HL-60/S4 treated with retinoic acid at 250 ng/mL for 4 days and 3 days (cell line): Measurements from ENCODE around the gene PAFAH2.

ENCODE experiments used
- in situ Hi-C: fragments of 300-500 bp; cut with MboI; formaldehyde crosslinking; loops from 2 replicates; pipeline ENCODE4 v1.7.0; 2022; ENCODE audit warnings: low sequenced_read_pairs

Gene PAFAH2

GRCh38 chr1:26031611-26032220 lies 33.9 kb upstream of the PAFAH2 start:
- in situ Hi-C loops: no loop called here

DNA sequence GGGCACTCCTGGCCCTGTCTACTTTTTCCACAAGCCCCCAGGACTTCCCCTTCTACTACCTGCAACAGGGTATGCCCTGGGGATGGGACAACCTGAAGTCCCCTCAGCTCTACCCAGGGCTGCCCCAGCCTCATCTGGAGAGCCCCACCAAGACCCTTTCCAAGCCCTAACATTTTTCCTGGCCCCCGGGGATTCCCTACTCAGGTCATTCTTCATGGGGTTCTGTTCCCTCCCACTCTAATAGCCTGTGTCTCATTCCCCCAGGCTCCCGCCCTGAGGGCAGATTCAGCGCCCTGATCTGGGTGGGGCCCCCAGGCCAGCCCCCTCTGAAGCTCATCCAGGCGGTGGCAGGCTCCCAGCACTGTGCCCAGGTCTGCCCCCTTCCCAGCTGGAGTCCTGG lies 33.3 kb upstream of the PAFAH2 start:
- in situ Hi-C loops: no loop called here

DNA sequence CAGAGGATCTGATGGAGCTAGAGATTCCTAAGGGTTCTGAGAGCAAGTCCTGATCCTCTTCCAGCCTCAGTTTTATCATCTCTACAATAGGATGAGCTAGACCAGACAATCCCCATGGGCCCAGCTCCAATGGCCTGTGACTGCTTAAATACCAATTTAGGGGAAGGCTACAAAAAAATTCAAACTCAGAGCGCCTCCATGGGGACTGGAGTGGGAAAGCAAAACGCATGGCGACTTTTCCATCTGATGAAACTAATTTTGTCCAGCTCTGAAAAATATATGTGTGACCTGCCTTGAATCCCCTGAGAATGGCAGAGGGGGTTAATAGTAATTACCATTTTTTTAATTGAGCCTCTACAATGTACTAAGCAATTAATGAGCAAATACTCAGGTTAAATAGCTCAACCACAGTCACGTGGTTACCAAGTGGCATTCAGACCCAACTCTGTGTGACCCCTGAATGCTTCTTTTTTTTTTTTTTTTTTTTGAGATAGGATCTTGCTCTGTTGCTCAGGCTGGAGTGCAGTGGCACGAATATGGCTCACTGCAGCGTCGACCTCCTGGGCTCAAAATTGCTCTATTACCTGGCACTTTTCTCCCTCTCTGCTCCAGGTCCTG lies 32.1 kb upstream of the PAFAH2 start:
- in situ Hi-C loops: loop anchor here (10.0 kb wide), 1 partner anchor 135 kb away; no protein-coding TSS in a partner anchor

DNA sequence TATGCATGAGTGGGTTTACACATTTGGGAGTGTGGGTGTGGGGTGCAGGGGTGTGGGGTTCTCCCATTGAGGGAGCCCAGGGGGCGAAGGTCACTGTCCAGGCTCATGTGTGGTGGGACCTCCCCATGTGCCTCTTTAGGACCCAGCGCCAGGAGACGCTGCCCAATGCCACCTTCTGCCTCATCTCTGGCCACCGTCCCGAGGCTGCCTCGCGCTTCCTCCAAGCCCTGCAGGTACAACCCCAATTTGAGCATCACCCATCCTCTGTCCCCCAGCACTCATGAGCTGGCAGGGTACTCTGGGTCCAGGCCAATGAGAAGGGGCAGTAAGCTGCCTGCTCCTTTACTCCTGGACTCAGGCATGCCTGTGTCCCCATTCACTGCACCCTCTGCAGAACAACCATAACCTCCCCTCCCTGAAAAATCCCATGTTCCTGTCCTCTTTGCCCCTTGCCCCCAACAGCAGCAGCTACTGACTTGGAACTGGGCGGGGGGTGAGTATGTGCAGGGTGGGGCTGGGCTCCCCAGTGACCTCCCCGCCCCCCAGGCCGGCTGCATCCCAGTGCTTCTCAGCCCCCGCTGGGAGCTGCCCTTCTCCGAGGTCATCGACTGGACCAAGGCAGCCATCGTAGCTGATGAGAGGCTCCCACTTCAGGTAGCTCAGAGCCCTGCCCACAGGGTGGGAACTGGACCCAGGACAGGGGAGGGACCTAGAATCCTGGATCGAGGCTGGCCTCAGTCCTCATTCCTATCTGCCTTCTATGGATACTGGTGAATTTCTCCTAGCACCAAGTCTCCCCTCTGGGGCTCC lies 31.4 kb upstream of the PAFAH2 start:
- in situ Hi-C loops: loop anchor here (10.0 kb wide), 1 partner anchor 134 kb away; no protein-coding TSS in a partner anchor

- in situ Hi-C loops: loop anchor here (10.0 kb wide), 1 partner anchor 134 kb away; no protein-coding TSS in a partner anchor
Observed at GRCh38 chr1:26028490-26028980, 30.7 kb upstream of the PAFAH2 start.

- in situ Hi-C loops: loop anchor here (10.0 kb wide), 1 partner anchor 133 kb away; no protein-coding TSS in a partner anchor
Observed at GRCh38 chr1:26027716-26028489, 30.0 kb upstream of the PAFAH2 start.

DNA sequence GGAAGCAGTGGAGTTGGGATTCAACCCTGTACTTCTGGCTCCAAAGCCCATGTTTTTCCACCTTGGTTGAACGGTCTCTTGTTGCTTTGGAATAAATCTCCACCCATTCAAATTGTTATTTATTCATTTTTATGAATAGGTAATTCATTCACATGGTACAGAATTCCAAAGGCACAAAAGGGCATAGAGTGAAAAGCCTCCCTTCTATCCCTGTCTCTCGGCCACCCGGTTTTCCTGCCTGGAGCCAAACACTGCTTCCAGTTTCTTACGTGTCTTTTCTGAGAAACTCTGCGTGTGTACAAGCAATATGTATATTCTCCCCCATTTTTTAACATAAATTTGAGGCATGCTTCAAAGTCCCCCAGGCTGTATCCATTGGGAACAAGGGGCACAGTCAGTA lies 27.7 kb upstream of the PAFAH2 start:
- in situ Hi-C loops: loop anchor here (10.0 kb wide), 1 partner anchor 131 kb away; no protein-coding TSS in a partner anchor

DNA sequence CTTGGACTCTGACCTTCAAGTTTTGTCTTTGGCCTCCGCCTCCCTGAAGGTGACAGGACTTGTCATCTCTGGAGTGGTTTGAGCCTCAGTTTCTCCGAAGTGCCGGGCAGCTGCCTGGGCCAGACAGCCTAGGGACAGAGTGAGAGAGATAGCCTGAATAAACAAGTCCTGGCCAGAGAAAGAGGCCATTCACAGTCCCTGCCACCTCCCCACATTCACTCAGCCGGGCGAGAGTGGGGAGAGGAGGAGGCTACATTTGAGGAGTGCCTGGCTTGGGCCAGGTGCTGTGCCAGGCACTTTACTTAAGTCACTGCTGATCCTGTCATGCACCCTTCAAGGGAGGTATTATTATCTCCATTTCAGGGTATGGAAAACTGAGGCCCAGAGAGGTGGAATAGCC lies 27.2 kb upstream of the PAFAH2 start:
- in situ Hi-C loops: loop anchor here (10.0 kb wide), 1 partner anchor 130 kb away; no protein-coding TSS in a partner anchor

GRCh38 chr1:26023826-26024225 lies 26.0 kb upstream of the PAFAH2 start:
- in situ Hi-C loops: loop anchor here (10.0 kb wide), 1 partner anchor 129 kb away; no protein-coding TSS in a partner anchor

DNA sequence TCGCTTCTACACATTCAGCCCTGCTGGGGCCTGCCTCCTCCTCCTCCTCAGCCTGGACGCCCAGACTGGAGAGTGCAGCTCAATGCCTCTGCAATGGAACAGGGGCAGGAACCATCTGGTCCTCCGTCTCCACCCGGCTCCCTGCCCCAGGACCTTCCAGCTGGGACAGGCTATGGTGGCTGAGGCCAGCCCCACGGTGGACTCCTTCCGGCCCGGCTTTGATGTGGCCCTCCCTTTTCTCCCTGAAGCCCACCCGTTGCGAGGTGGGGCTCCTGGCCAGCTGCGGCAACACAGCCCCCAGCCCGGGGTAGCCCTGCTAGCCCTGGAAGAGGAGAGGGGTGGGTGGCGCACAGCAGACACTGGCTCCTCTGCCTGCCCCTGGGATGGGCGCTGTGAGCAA lies 25.1 kb upstream of the PAFAH2 start:
- in situ Hi-C loops: loop anchor here (10.0 kb wide), 1 partner anchor 128 kb away; no protein-coding TSS in a partner anchor

- in situ Hi-C loops: loop anchor here (10.0 kb wide), 1 partner anchor 128 kb away; no protein-coding TSS in a partner anchor
Observed at GRCh38 chr1:26022404-26022779, 24.5 kb upstream of the PAFAH2 start.

DNA sequence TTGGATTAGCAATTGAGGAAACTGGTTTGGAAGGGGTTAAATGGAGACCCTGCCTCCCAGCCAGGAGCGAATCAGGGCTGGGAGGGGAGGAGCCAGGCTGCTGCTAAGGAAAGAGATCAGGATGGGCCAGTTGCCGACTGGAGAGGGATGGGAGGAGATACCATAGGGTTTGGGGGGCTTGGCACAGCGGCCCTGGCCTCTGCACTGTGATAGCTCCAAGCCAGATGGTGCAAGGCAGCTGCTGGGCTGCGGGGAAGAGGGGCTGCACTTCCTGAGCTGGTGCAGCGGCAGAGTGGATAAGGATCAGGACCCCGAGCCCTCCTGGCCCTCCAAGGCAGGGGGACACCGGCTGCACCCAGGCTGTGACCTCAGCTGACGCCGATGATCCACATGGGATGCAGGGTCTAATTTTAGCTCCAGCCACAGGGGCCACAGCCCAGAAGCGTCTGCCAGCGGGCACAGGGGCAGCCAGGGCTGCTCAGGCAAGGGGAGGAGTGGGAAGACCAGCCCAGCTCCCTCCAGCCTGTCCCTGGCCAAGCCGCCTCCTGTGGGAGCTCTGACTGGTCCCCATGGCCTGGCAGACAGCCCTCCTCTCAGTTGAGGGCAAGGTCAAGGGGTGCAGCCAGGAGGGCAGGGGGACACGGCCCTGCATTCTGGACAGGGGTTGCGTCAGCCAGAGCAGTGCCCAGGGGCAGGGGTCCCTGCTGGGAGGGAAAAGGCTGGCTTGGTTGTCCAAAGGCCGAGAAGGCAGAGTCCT lies 24.0 kb upstream of the PAFAH2 start, which contains the start of gene EXTL1:
EXTL1 (plus strand) TSS at position 129 of the 757 bp plus-strand sequence. CDS start 872 bp downstream, outside the sequence.
- in situ Hi-C loops: loop anchor here (10.0 kb wide), 1 partner anchor 127 kb away; no protein-coding TSS in a partner anchor

DNA sequence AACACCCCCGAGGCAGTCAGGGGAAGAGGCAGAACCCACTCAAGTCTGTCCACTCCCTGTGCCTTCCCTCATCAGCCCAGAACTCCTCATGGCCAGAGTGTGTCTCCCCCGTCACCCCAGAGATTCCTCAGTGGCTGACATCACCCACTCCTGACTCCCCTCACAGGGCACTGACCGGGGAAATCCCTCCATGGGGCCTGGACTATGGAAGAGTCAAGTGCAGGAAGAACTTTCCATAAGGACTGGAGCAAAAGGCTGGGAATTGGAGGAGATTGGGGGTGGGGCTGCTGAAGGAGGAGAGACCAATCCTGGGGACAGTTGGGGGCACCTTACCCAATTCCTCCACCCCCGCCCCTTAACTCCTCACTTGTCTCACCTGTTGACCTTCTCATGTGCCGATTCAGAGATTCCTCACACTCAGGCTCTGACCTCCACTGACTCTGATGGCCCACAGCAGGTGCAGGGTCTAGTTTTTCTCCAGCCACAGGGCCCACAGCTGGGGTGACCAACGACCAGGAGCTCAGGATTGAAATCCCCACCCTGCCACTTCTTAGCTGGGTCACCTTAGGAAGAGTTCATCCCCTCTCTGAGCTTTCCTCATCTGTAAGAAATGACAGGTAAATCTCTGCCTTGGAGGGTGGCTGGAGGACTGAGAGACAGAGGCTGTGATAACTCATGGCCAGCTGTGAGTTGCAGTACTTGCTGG lies 23.2 kb upstream of the PAFAH2 start:
- in situ Hi-C loops: loop anchor here (10.0 kb wide), 1 partner anchor 126 kb away; no protein-coding TSS in a partner anchor

DNA sequence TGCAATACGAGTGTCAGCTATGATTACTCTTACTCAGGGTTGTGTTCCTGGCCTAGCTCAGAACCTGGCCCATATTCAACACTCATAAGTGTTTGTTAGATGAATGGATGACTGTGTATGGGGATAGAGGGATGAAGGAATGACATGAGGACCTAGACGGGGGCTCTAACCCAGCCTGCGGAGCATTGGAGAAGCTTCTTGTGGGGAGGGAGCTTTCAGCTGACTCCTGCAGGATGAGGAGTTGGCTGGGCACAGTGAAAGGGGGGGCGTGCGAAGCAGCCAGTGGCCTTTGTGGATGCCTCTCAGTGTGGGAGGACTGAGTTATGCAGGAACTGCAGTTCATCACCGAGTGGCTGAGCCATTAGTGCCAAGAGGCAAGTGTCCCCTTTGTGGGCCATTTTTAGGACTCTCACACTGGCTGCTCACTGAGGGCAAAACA lies 22.5 kb upstream of the PAFAH2 start:
- in situ Hi-C loops: loop anchor here (10.0 kb wide), 1 partner anchor 126 kb away; no protein-coding TSS in a partner anchor

GRCh38 chr1:26019641-26020315 lies 21.9 kb upstream of the PAFAH2 start:
- in situ Hi-C loops: loop anchor here (10.0 kb wide), 1 partner anchor 125 kb away; no protein-coding TSS in a partner anchor

GRCh38 chr1:26017606-26018005 lies 19.7 kb upstream of the PAFAH2 start:
- in situ Hi-C loops: no loop called here

GRCh38 chr1:26016953-26017545 lies 19.2 kb upstream of the PAFAH2 start:
- in situ Hi-C loops: no loop called here
